Breast epithelium (tissue), 4 donors: ENCODE data around the gene AP5S1. TPM values are rescaled to one million over a fixed set of nuclear protein-coding genes. Genes with fewer than 3 reads are reported as not detected.

Experiments used
- DNase-seq, 2 donors: peaks; one replicate each; pipeline ENCODE4 v3.0.0-alpha.2; 2019; ENCODE audit warnings: low spot score in 2 of 2
- H3K27ac ChIP-seq, 2 donors: fragments of 200-600 bp; sonication (generic) in 1 of 2; one replicate each; pipeline ENCODE4 v1.5.1; 2016 to 2019; ENCODE audit warnings: mild to moderate bottlenecking in 1 of 2
- H3K27me3 ChIP-seq, 2 donors: fragments of 200-600 bp; sonication (generic) in 1 of 2; one replicate each; pipeline versions ENCODE4 v1.5.1 to v1.6.0; 2017 to 2019; ENCODE audit warnings: control low read depth in 1 of 2, mild to moderate bottlenecking in 1 of 2
- H3K36me3 ChIP-seq: fragments of 200-600 bp; one replicate; pipeline ENCODE4 v1.5.1; 2019
- H3K4me1 ChIP-seq, 2 donors: fragments of 200-600 bp; sonication (generic); one replicate each; pipeline ENCODE4 v1.5.1; 2016 to 2019; ENCODE audit warnings: control low read depth in 1 of 2
- H3K4me3 ChIP-seq, 3 donors: fragments of 200-600 bp; sonication (generic); 1 replicate in 2 of 3; 2 replicates in 1 of 3; pipeline ENCODE4 v1.5.1; 2016 to 2019; ENCODE audit warnings: mild to moderate bottlenecking in 3 of 3, moderate library complexity in 2 of 3
- H3K9me3 ChIP-seq, 2 donors: fragments of 200-600 bp; sonication (generic) in 1 of 2; one replicate each; pipeline ENCODE4 v1.5.1; 2016 to 2019; ENCODE audit warnings: control low read depth in 1 of 2
- CTCF ChIP-seq, 3 donors: fragments of 450-650 bp; IDR thresholded peaks; one replicate each; pipeline ENCODE4 v1.5.1; 2016 to 2017; ENCODE audit warnings: antibody characterized with exemption in 3 of 3, mild to moderate bottlenecking in 3 of 3, moderate library complexity in 3 of 3
- POLR2A ChIP-seq: fragments of 450-650 bp; IDR thresholded peaks from one replicate; pipeline ENCODE4 v1.6.1; 2016; ENCODE audit warnings: antibody characterized with exemption, mild to moderate bottlenecking, moderate library complexity
- POLR2AphosphoS5 ChIP-seq, 3 donors: sonication (generic); formaldehyde crosslinking; IDR thresholded peaks; one replicate each; pipeline ENCODE4 v1.6.1; 2017; ENCODE audit warnings: antibody characterized with exemption in 3 of 3
- intact Hi-C: fragments of 100-400 bp; cut with DNase I; formaldehyde crosslinking; loops from one replicate; pipeline ENCODE4 v1.15.1; 2023; ENCODE audit warnings: low total_unique reads
- total RNA-seq, 3 donors: library from RNA; depleted of rRNA; stranded (reverse); fragments of >200 nt; gene quantifications; one replicate each; pipeline ENCODE4 v1.1.0, GENCODE V29; 2016

AP5S1 gene
- total RNA-seq, 3 donors from 2014 or later = 11.1 to 13.8 (median 11.8) TPM

DNA sequence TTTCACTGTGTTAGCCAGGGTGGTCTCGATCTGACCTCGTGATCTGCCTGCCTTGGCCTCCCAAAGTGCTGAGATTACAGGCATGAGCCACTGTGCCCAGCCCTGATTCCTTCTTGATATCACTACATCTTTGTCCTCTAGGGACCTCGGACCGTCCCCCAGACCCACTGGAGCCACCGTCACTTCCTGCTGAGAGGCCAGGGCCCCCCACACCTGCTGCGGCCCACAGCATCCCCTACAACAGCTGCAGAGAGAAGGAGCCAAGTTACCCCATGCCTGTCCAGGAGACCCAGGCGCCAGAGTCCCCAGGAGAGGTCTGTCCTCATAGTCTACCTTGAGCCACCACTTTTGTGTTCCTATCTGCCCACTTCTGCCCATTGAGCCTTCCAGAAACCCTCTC lies 40.8 kb downstream of the AP5S1 start:
- no peak for TF ChIP-seq POLR2A
- TF ChIP-seq CTCF (IDR thresholded peaks at IDR 0.05) = no peak
- TF ChIP-seq POLR2AphosphoS5 (IDR thresholded peaks at IDR 0.05) = no peak
- peaks cover 8% of the 10 kb centered on the region for H3K36me3 ChIP-seq
- intact Hi-C loops = no loop called here

GRCh38 chr20:3862333-3862732 lies 42.0 kb downstream of the AP5S1 start:
- Histone ChIP-seq H3K36me3 (peaks cover 7% of the 10 kb centered on the region), H3K27me3 (no peaks in the 10 kb centered on the region)
- intact Hi-C loops = no loop called here

More for the DNA sequence above, 40.8 kb downstream of the AP5S1 start:
- DNase-seq = no peak
- no peaks in the 10 kb centered on the region for H3K9me3 ChIP-seq
- no peak overlapping the region for H3K27ac ChIP-seq
- no peak overlapping the region for H3K4me3 ChIP-seq
- H3K27me3 ChIP-seq = no peaks in the 10 kb centered on the region
- H3K4me1 ChIP-seq = no peaks in the 10 kb centered on the region

GRCh38 chr20:3863317-3863716 lies 43.0 kb downstream of the AP5S1 start:
- TF ChIP-seq POLR2A (no peak), POLR2AphosphoS5 (IDR thresholded peaks at IDR 0.05) (no peak), CTCF (IDR thresholded peaks at IDR 0.05) (no peak)
- no peak overlapping the region for H3K27ac ChIP-seq
- H3K4me3 ChIP-seq = no peak overlapping the region
- no peaks in the 10 kb centered on the region for H3K9me3 ChIP-seq
- H3K36me3 ChIP-seq = no peaks in the 10 kb centered on the region
- no peaks in the 10 kb centered on the region for H3K27me3 ChIP-seq
- intact Hi-C loops = no loop called here
- DNase-seq = no peak
- no peaks in the 10 kb centered on the region for H3K4me1 ChIP-seq

More at GRCh38 chr20:3862333-3862732, 42.0 kb downstream of the AP5S1 start:
- no peaks in the 10 kb centered on the region for H3K4me1 ChIP-seq
- H3K4me3 ChIP-seq = no peak overlapping the region
- H3K27ac ChIP-seq = no peak overlapping the region
- DNase-seq = no peak
- no peak for TF ChIP-seq POLR2AphosphoS5 (IDR thresholded peaks at IDR 0.05)
- no peak for TF ChIP-seq CTCF (IDR thresholded peaks at IDR 0.05)
- TF ChIP-seq POLR2A = no peak
- H3K9me3 ChIP-seq = no peaks in the 10 kb centered on the region

- TF ChIP-seq POLR2AphosphoS5 (IDR thresholded peaks at IDR 0.05) = no peak
- no peak for TF ChIP-seq CTCF (IDR thresholded peaks at IDR 0.05)
- no peak for TF ChIP-seq POLR2A
- H3K36me3 ChIP-seq = no peaks in the 10 kb centered on the region
- no peak for DNase-seq
- H3K4me3 ChIP-seq = no peak overlapping the region
- H3K27ac ChIP-seq = peak overlapping the region in 1 of 2 donors; percentile 7
- H3K27me3 ChIP-seq = no peaks in the 10 kb centered on the region
- no peaks in the 10 kb centered on the region for H3K4me1 ChIP-seq
- H3K9me3 ChIP-seq = no peaks in the 10 kb centered on the region
- intact Hi-C loops = no loop called here
Observed at GRCh38 chr20:3864518-3864917, 44.2 kb downstream of the AP5S1 start.

DNA sequence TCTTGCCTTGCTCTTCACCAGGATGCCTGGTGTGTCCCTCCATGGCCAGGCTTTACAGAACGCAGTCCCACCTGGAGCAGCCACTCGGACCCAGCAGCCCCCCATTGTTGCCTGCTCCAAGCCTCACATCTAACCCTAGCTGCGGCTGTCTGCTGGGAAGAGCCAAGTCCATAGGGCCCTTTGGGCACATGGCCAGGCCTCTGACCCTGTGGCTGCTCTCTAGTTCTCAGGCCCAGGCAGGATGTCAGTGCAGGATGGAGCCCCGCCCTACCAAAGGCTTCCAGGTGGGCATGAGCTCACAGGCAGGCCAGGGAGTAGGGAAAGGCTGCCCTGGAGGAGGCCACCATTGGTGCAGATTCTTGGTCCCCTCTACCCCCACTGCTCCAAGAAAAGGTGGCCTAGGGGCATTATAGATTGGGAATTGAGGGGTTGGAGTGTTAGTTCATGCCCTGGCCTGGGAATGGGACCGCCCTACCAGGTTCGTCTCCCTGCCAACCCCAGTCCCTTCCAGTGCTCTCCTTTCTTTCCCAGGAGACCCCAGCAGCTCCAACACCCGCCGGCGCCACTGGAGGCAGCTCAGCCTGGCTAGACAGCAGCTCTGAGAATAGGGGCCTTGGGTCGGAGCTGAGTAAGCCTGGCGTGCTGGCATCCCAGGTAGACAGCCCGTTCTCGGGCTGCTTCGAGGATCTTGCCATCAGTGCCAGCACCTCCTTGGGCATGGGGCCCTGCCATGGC lies 45.0 kb downstream of the AP5S1 start:
- intact Hi-C loops = no loop called here
- TF ChIP-seq CTCF (IDR thresholded peaks at IDR 0.05) (no peak), POLR2AphosphoS5 (IDR thresholded peaks at IDR 0.05) (no peak), POLR2A (no peak)
- no peak overlapping the region for H3K27ac ChIP-seq
- no peak for DNase-seq
- no peaks in the 10 kb centered on the region for H3K27me3 ChIP-seq
- H3K36me3 ChIP-seq = no peaks in the 10 kb centered on the region
- H3K4me1 ChIP-seq = no peaks in the 10 kb centered on the region
- H3K4me3 ChIP-seq = no peak overlapping the region
- H3K9me3 ChIP-seq = no peaks in the 10 kb centered on the region
